Keratinocyte (primary cell): Measurements from ENCODE around the gene SPOCK1. TPM values are rescaled to one million over a fixed set of nuclear protein-coding genes. Genes with fewer than 3 reads are reported as not detected.
"Not testable (repeated sequence)": the region's sequence is repeated elsewhere in the genome, so short reads cannot be mapped to it uniquely, and the experiment has no call there.

Experiments used
- DNase-seq: peaks from one replicate; pipeline ENCODE4 v3.0.0-alpha.2; 2011; ENCODE audit warnings: low read depth, missing footprints, low spot score
- FAIRE-seq: peaks from 2 replicates; lab custom pipeline; 2011; peaks lifted over from hg19 to GRCh38; lab: Jason Lieb, UNC
- H2AFZ ChIP-seq: 2 replicates; pipeline ENCODE4 v1.6.0; 2012; ENCODE audit warnings: low read length, control low read depth, inconsistent platforms; ENCODE audit not compliant: control insufficient read depth
- H3K27ac ChIP-seq: 2 replicates; pipeline ENCODE4 v1.5.1; 2011; ENCODE audit warnings: low read length; ENCODE audit not compliant: control insufficient read depth, insufficient read depth
- H3K27me3 ChIP-seq: 3 replicates; pipeline ENCODE4 v1.6.0; 2011; ENCODE audit warnings: low read length; ENCODE audit not compliant: control insufficient read depth, insufficient read depth; ENCODE audit errors: extremely low read depth
- H3K36me3 ChIP-seq, 2 experiments: 2 replicates in 1 of 2; 3 replicates in 1 of 2; pipeline ENCODE4 v1.5.1; 2011; ENCODE audit warnings: low read length in 2 of 2, mild to moderate bottlenecking in 1 of 2; ENCODE audit not compliant: control insufficient read depth in 2 of 2, insufficient read depth in 2 of 2; ENCODE audit errors: extremely low read depth in 1 of 2
- H3K4me1 ChIP-seq: 3 replicates; pipeline ENCODE4 v1.5.1; 2011; ENCODE audit warnings: low read length; ENCODE audit not compliant: control insufficient read depth, insufficient read depth; ENCODE audit errors: extremely low read depth
- H3K4me2 ChIP-seq: 3 replicates; pipeline ENCODE4 v1.6.0; 2011; ENCODE audit warnings: low read depth, low read length; ENCODE audit not compliant: control insufficient read depth, insufficient read depth; ENCODE audit errors: extremely low read depth
- H3K4me3 ChIP-seq, 3 experiments: fragments of 200-600 bp in 1 of 3; sonication (generic) in 1 of 3; 2 replicates in 2 of 3; 3 replicates in 1 of 3; pipeline ENCODE4 v1.5.1; 2011 to 2016; ENCODE audit warnings: low read length in 3 of 3, mild to moderate bottlenecking in 3 of 3, control low read depth in 2 of 3, inconsistent platforms in 1 of 3, low read depth in 1 of 3, mixed read lengths in 1 of 3, mixed run types in 1 of 3, moderate library complexity in 1 of 3; ENCODE audit not compliant: control insufficient read depth in 2 of 3, insufficient read depth in 2 of 3; ENCODE audit errors: extremely low read depth in 1 of 3
- H3K79me2 ChIP-seq: 2 replicates; pipeline ENCODE4 v1.6.0; 2012; ENCODE audit warnings: low read length; ENCODE audit not compliant: control insufficient read depth, insufficient read depth
- H3K9ac ChIP-seq: 3 replicates; pipeline ENCODE4 v1.6.0; 2011; ENCODE audit warnings: low read length; ENCODE audit not compliant: control insufficient read depth, insufficient read depth; ENCODE audit errors: extremely low read depth
- H3K9me1 ChIP-seq: 3 replicates; pipeline ENCODE4 v1.6.0; 2011; ENCODE audit warnings: low read length; ENCODE audit not compliant: control insufficient read depth, insufficient read depth; ENCODE audit errors: extremely low read depth
- H3K9me3 ChIP-seq: 2 replicates; pipeline ENCODE4 v1.5.1; 2012; ENCODE audit warnings: low read depth, low read length; ENCODE audit not compliant: control insufficient read depth
- H4K20me1 ChIP-seq: 3 replicates; pipeline ENCODE4 v1.6.0; 2011; ENCODE audit warnings: low read length; ENCODE audit not compliant: control insufficient read depth, insufficient read depth; ENCODE audit errors: extremely low read depth
- CTCF ChIP-seq, 3 experiments: IDR thresholded peaks in 1 of 3; conservative IDR thresholded peaks in 1 of 3; optimal IDR thresholded peaks in 1 of 3; 2 replicates in 2 of 3; 3 replicates in 1 of 3; pipeline versions ENCODE3 to v1.5.1; 2011; ENCODE audit warnings: low read length in 3 of 3, mild to moderate bottlenecking in 3 of 3, moderate library complexity in 2 of 3, control low read depth in 1 of 3, inconsistent platforms in 1 of 3; ENCODE audit not compliant: insufficient read depth in 2 of 3; ENCODE audit errors: extremely low read depth in 1 of 3
- EZH2 ChIP-seq: IDR thresholded peaks from one replicate; pipeline ENCODE4 v1.6.1; 2012; ENCODE audit warnings: inconsistent platforms, mild to moderate bottlenecking, low read length, moderate library complexity
- dilution Hi-C: fragments of 300-500 bp; cut with MboI; formaldehyde crosslinking; loops from one replicate; pipeline ENCODE4 v1.7.0; 2020; ENCODE audit warnings: low sequenced_read_pairs; ENCODE audit not compliant: extremely low pct_ligation_motif_present
- polyA plus RNA-seq, 5 experiments: library from polyadenylated mRNA; depleted of rRNA in 3 of 5; stranded (reverse) in 3 of 5; stranded (forward) in 1 of 5; unstranded in 1 of 5; fragments of >200 nt; gene quantifications; 1 replicate in 1 of 5; 2 replicates in 3 of 5; 3 replicates in 1 of 5; pipeline versions ENCODE4 v1.2.1 to v1.2.3, GENCODE V29; 2011 to 2012; ENCODE audit warnings: missing spikeins in 2 of 5, low read depth in 1 of 5, low replicate concordance in 1 of 5

The SPOCK1 gene
- polyA plus RNA-seq, 1 donor (not counting 4 experiments of a cell fraction or from before 2014, with no cell fraction given), result 5.5 TPM

DNA sequence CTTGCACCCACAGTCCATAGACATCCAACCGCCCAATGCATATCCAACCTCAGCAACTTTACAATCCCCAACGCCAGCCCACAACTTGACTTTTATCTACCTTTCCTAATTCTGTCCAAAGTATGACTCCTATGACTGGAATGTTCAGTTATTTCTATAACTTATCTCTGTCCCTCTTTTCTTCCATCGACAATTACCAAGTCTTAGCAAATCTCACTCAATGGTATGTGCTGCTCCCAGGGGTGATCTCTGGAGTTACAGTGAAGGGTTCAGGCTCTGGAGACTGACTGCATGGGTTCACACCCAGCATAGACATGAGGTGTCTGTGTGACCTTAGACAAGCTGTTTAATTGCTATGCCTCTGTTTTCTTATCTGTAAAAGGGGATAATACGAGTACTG lies 106.9 kb downstream of the SPOCK1 start:
- Histone ChIP-seq H3K79me2 (no peaks in the 10 kb centered on the region), H3K4me2 (no peak overlapping the region), H3K36me3 (no peaks in the 10 kb centered on the region), H3K9me1 (no peaks in the 10 kb centered on the region), H3K27me3 (peaks cover 3% of the 10 kb centered on the region), H3K4me3 (no peak overlapping the region), H4K20me1 (no peaks in the 10 kb centered on the region), H2AFZ (no peak overlapping the region), H3K9me3 (no peaks in the 10 kb centered on the region), H3K9ac (no peak overlapping the region), H3K4me1 (peaks cover 16% of the 10 kb centered on the region), H3K27ac (no peak overlapping the region)
- no peak for FAIRE-seq
- dilution Hi-C loops, result no loop called here
- no peak for DNase-seq
- no peak for TF ChIP-seq CTCF (optimal IDR thresholded peaks at IDR 0.05 in 1 of 3, IDR thresholded peaks at IDR 0.05 in 1 of 3, conservative IDR thresholded peaks at IDR 0.05 in 1 of 3; ENCODE audit: extremely low read depth in 1 of 3, insufficient read depth in 2 of 3, low read length in 3 of 3)
- no peak for TF ChIP-seq EZH2

- H2AFZ ChIP-seq, dilution Hi-C loops, H3K79me2 ChIP-seq, H3K9me1 ChIP-seq, H3K4me3 ChIP-seq, H4K20me1 ChIP-seq, H3K27me3 ChIP-seq, FAIRE-seq, DNase-seq, H3K9me3 ChIP-seq, H3K36me3 ChIP-seq, H3K27ac ChIP-seq, H3K4me2 ChIP-seq, H3K9ac ChIP-seq: not testable (repeated sequence)
- peaks cover 16% of the 10 kb centered on the region for H3K4me1 ChIP-seq
These were observed 108.1 kb downstream of the SPOCK1 start for GRCh38 chr5:137391044-137391443.

GRCh38 chr5:137389042-137389441 lies 110.1 kb downstream of the SPOCK1 start:
- no peaks in the 10 kb centered on the region for H3K79me2 ChIP-seq
- H4K20me1 ChIP-seq, result no peaks in the 10 kb centered on the region
- H3K4me3 ChIP-seq, result no peak overlapping the region
- no peak overlapping the region for H3K9ac ChIP-seq
- peaks cover 16% of the 10 kb centered on the region for H3K4me1 ChIP-seq
- no peaks in the 10 kb centered on the region for H3K9me3 ChIP-seq
- H2AFZ ChIP-seq, result no peak overlapping the region
- FAIRE-seq (no peak), DNase-seq (no peak)
- H3K9me1 ChIP-seq, result no peaks in the 10 kb centered on the region
- dilution Hi-C loops, result no loop called here
- H3K27me3 ChIP-seq, result no peaks in the 10 kb centered on the region
- no peak overlapping the region for H3K27ac ChIP-seq
- H3K36me3 ChIP-seq, result no peaks in the 10 kb centered on the region
- TF ChIP-seq CTCF (optimal IDR thresholded peaks at IDR 0.05 in 1 of 3, IDR thresholded peaks at IDR 0.05 in 1 of 3, conservative IDR thresholded peaks at IDR 0.05 in 1 of 3; ENCODE audit: extremely low read depth in 1 of 3, insufficient read depth in 2 of 3, low read length in 3 of 3) (no peak), EZH2 (no peak)
- no peak overlapping the region for H3K4me2 ChIP-seq
